GM12874 (cell line): ENCODE measurements around the gene HOXD12.

Experiments
- TF ChIP-seq, protein P1 (sequence below): IDR thresholded peaks from 2 replicates; pipeline ENCODE4 v1.5.1; 2011; ENCODE audit warnings: low read depth, mild to moderate bottlenecking, control low read depth, low read length, moderate library complexity; ENCODE audit not compliant: insufficient read depth

Gene HOXD12

DNA sequence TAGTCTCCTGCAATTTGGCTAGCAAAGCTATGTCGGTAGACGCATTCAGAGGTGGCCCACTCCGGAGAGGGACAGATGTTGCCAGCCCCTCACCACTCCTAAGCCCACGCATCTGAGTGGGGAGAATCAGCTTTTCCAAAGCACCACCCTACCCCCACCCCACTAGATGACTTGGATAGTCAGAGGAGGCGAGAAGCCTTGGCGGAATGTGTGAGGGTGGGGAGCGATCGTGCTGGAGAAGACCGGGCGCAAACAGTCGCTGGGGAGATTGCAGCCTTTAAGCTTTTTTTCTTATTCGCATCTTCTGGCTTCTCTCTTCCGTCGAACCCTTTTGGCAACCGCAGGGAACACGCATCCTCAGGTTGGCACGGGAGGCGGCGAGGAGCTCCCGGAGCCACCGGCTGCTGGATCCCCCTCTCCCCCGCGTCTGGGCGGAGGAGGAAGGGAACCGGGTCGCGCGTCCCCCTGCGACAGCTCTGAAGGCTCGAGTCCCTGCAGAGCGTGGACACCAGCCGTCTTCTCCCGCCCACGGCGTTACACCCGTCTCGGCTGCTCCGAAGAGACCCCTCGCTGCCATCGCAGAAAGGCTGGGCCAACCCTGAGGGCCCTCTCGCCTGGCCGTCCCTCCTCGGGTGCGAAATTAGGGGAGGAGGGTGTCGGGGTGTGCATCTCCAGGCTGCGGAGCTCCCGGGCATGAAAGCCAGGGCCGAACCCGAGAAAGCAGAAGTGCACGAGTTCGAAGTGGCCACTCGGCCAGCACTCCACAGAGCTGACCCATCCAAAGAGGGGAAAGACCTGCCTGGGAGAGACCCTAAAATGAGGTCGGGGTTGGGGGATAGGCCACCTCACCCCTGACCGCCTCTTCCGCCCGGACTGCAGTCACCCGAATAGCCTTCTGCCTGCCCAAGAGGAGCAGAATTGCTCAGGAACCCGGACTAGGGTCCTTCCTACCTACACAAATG, 28.0 kb upstream of the HOXD12 start:
- TF ChIP-seq, protein P1, sequence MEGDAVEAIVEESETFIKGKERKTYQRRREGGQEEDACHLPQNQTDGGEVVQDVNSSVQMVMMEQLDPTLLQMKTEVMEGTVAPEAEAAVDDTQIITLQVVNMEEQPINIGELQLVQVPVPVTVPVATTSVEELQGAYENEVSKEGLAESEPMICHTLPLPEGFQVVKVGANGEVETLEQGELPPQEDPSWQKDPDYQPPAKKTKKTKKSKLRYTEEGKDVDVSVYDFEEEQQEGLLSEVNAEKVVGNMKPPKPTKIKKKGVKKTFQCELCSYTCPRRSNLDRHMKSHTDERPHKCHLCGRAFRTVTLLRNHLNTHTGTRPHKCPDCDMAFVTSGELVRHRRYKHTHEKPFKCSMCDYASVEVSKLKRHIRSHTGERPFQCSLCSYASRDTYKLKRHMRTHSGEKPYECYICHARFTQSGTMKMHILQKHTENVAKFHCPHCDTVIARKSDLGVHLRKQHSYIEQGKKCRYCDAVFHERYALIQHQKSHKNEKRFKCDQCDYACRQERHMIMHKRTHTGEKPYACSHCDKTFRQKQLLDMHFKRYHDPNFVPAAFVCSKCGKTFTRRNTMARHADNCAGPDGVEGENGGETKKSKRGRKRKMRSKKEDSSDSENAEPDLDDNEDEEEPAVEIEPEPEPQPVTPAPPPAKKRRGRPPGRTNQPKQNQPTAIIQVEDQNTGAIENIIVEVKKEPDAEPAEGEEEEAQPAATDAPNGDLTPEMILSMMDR: no peak

DNA sequence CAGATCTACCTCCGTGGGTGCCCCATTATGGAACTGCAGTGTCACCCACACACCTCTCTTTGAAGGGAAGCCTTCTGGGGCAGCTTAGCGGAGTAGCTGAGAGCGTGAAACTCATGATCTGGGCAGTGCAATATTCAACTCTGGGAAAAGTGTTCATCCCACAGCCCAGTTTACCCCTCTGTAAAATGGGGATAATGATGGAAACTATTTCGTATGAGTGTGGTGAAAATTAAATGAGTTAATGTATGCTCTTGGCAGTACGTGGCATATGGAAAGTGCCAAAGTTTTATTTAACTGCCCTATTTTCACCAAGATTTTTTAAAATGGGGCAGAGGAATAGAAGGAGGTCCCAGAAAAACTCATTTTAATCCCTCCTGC, 27.3 kb upstream of the HOXD12 start:
- TF ChIP-seq, protein P1: no peak

DNA sequence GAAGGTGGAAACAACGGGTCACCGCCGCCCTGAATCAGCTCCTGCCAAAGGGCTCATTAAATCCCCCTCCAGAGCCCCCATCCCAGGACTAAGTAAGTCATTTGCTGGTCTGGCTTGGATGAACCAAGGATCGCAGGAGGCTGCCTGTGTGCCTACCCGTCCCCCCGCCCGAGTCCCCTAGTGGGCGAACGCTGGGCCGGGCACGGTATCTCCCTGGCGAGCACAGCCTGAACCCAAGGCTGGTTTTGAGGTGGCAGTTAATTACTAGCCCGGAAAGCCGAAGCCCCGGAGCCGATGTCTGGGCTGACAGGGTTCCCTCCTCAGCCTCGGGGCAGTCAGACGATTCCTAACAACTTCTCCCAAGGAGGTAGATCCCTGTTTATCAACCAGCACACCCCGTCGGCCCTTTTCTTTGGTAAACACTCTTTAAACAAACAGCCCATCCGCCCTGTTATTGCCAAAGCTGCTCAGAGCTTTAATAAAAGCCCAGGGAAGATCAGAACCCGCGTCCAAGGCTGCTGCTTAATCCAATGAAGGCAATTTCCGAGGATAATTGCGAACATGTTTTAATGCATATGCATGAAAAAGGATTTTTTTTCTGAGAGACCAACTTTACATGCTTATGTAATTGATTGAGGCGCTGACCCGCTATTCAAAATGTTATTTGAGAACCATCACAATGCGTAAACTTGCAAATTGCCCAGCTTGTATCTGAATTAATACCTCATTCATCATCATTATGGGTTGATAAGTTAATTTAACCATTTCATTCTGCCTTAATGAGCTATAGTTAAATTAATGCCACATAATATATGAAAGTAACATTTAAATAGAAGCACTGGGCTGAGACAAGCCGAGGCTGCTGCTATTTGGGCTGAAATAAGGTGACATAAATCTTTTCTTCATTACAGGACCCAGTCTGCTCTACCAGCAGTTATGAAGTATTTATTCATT, 26.4 kb upstream of the HOXD12 start:
- TF ChIP-seq, protein P1: no peak

DNA sequence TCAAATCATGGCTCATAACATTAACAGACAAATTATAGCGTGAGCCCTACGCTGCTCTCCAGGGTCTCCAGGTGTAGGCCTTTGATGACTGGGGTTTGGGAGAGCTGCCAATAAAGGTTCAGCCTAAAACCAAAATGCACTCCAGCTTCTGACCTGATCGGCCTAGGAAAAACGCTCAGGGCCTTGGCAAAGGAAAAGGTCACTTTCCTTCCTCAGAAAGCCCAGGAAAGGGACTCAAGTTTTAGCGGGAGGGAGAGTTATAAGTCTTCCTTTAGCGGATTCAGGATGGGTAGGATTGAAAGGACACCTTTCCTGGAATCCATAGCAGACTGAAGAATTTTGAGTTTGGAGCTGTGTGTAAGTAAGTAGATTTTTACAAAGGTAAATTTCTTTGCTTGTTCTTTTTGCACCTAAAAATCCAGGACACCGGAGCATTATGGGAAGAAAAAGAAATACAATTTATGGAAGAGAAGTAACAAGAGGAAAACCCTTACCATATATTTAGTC, 24.6 kb upstream of the HOXD12 start:
- TF ChIP-seq, protein P1: no peak

DNA sequence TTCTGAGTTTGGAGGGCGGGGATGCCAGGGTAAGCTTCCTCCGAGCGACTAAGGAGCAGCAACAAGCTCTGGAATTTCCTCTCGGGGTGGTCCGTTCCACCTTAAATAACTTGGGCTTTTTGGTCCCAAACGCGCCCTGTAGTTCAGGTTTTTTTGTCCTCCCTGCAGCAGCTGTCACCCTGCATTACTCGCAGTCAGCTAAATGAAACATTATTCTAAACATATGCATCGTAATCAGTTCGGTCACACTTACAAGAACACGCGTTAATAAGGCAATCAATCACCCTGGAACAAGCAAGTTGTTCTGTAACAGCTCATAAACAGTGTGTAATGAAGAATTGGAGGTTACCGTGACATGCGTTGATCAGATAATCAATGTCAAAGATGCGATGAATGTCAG, 24.1 kb upstream of the HOXD12 start:
- TF ChIP-seq, protein P1: no peak

DNA sequence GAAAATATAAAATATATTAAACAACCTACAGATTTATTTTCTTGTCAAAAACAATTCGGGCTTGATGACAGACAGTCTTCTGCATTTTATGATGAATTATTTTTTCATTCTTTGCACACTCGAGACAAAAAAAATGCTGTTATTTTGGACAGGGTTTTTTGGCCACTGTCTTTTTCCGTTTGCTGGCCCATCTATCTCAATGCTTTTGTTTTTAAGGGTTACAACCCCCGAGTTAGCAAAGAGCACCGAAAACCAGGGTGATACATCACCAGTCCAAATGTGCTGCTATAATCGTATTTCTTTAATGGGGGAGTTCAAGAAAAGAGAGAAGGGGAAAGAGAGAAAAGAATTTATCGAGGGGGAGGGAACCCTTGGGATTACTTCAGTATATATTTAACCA, 23.5 kb upstream of the HOXD12 start:
- TF ChIP-seq, protein P1: no peak

DNA sequence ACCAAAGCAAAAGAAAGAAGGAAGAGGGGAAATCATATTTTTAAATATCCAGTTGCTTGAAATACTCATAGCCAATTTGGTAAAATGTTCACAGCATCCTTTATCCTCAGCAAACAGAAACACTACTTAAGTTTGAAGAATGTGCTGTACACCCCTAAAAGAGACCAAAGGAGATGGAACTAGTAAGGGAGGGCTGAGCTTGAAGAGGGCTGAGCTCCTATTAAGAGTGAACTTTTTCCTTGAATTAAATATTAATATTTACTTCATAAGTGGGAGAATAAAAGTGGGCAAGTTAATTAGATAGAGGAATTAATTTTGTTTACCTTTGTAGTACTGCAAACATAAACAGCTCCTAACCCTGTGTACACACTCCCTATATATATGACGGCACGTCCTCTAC, 22.8 kb upstream of the HOXD12 start:
- TF ChIP-seq, protein P1: no peak
